HG03280 (cell line): ENCODE measurements around the gene PLEKHF1.

Experiments used
- ATAC-seq: cut with Tn5 transposase; IDR thresholded peaks from one replicate; pipeline ENCODE4 v1.9.1; 2021; ENCODE audit warnings: mild to moderate bottlenecking, moderate library complexity; ENCODE audit not compliant: unreplicated experiment

PLEKHF1 gene

GRCh38 chr19:29724746-29725145 lies 59.5 kb downstream of the PLEKHF1 start:
- ATAC-seq: no peak
